ENCODE results near the gene COL5A2.

DNA sequence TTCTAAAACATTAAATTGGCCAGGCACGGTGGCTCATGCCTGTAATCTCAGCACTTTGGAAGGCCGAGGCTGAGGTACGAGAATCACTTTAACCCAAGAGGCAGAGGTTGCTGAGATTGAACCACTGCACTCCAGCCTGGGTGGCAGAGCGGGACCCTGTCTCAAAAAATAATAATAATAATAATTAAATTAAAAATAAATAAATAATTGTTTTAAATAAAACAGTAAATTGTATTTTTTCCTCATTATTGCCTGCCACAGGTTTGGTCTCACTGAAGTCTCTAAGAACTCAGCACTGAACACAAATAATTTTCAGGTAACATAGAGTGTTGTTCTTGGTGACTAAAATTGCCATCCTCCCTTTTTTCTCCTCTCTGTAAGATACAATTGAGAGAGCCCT, 19.8 kb downstream of the COL5A2 start:
- TF ChIP-seq, protein P1, sequence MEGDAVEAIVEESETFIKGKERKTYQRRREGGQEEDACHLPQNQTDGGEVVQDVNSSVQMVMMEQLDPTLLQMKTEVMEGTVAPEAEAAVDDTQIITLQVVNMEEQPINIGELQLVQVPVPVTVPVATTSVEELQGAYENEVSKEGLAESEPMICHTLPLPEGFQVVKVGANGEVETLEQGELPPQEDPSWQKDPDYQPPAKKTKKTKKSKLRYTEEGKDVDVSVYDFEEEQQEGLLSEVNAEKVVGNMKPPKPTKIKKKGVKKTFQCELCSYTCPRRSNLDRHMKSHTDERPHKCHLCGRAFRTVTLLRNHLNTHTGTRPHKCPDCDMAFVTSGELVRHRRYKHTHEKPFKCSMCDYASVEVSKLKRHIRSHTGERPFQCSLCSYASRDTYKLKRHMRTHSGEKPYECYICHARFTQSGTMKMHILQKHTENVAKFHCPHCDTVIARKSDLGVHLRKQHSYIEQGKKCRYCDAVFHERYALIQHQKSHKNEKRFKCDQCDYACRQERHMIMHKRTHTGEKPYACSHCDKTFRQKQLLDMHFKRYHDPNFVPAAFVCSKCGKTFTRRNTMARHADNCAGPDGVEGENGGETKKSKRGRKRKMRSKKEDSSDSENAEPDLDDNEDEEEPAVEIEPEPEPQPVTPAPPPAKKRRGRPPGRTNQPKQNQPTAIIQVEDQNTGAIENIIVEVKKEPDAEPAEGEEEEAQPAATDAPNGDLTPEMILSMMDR (optimal IDR thresholded peaks at IDR 0.05 in 1 of 3, IDR thresholded peaks at IDR 0.05 in 1 of 3, conservative IDR thresholded peaks at IDR 0.05 in 1 of 3; ENCODE audit: extremely low read depth in 1 of 3, insufficient read depth in 2 of 3, low read length in 3 of 3) = no peak
- TF ChIP-seq EZH2 (IDR thresholded peaks at IDR 0.05; ENCODE audit: low read length) = no peak
